IMR-90 (cell line): ENCODE measurements around the gene ADAMTS19. TPM values are rescaled to one million over a fixed set of nuclear protein-coding genes. Genes with fewer than 3 reads are reported as not detected.

ENCODE experiments used
- ATAC-seq: fragments of 200-7000 bp; cut with Tn5 transposase; 2 replicates; pipeline ENCODE4 v1.9.1; 2020; ENCODE audit warnings: low read depth, mild to moderate bottlenecking, moderate library complexity
- BruUV-seq: library from RNA; stranded (reverse); fragments of 400-500 nt; replicated peaks from 2 replicates; lab custom pipeline; 2021; lab: Mats Ljungman, UMichigan
- CTCF ChIA-PET: fragments of 300-600 bp; formaldehyde crosslinking; extraction: SDS; loops from one replicate; lab custom pipeline; 2021; ENCODE audit warnings: antibody characterized with exemption; lab: Yijun Ruan, JAX
- POLR2A ChIA-PET: fragments of 300-600 bp; sonication (Branson Sonifier 250); formaldehyde crosslinking; loops from one replicate; lab custom pipeline; 2022; ENCODE audit warnings: antibody characterized with exemption; ENCODE audit not compliant: unreplicated experiment; lab: Charles Lee
- DNase-seq: peaks from one replicate; pipeline ENCODE4 v3.0.0; 2013
- H2AFZ ChIP-seq: replicated peaks from 2 replicates; pipeline ENCODE3; 2013; ENCODE audit warnings: low read length, mild to moderate bottlenecking; ENCODE audit not compliant: poor library complexity
- H2AK5ac ChIP-seq: 2 replicates; pipeline ENCODE4 v1.6.1; 2013; ENCODE audit warnings: low read depth, low read length, inconsistent platforms
- H2AK9ac ChIP-seq: replicated peaks from 2 replicates; pipeline ENCODE3; 2013; ENCODE audit warnings: mild to moderate bottlenecking, low read depth, low read length, moderate library complexity; ENCODE audit not compliant: poor library complexity
- H2BK120ac ChIP-seq: 2 replicates; pipeline ENCODE4 v1.6.1; 2013; ENCODE audit warnings: low read depth, low read length, inconsistent platforms
- H2BK15ac ChIP-seq: 3 replicates; pipeline ENCODE4 v1.6.1; 2013; ENCODE audit warnings: low read depth, low read length, inconsistent platforms
- H2BK20ac ChIP-seq: 2 replicates; pipeline ENCODE4 v1.6.1; 2013; ENCODE audit warnings: low read depth, mild to moderate bottlenecking, inconsistent platforms, low read length, moderate library complexity
- H2BK5ac ChIP-seq: 2 replicates; pipeline ENCODE4 v1.6.1; 2013; ENCODE audit warnings: mild to moderate bottlenecking, low read depth, low read length, inconsistent platforms; ENCODE audit not compliant: poor library complexity, severe bottlenecking
- H3K14ac ChIP-seq: replicated peaks from 2 replicates; pipeline ENCODE4 v1.6.1; 2013; ENCODE audit warnings: low read depth, low read length, inconsistent platforms
- H3K18ac ChIP-seq: 2 replicates; pipeline ENCODE4 v1.6.1; 2013; ENCODE audit warnings: low read depth, low read length, control low read depth
- H3K23ac ChIP-seq: 2 replicates; pipeline ENCODE4 v1.6.1; 2013; ENCODE audit warnings: low read depth, low read length, inconsistent platforms
- H3K27ac ChIP-seq: 2 replicates; pipeline ENCODE4 v1.5.1; 2013; ENCODE audit warnings: mild to moderate bottlenecking, control low read depth, low read length; ENCODE audit not compliant: insufficient read depth
- H3K27me3 ChIP-seq: 2 replicates; pipeline ENCODE4 v1.6.1; 2013; ENCODE audit warnings: low read length; ENCODE audit not compliant: control insufficient read depth, insufficient read depth
- H3K36me3 ChIP-seq: 2 replicates; pipeline ENCODE4 v1.6.1; 2013; ENCODE audit warnings: low read length, mixed read lengths; ENCODE audit not compliant: control insufficient read depth, insufficient read depth
- H3K4ac ChIP-seq: 2 replicates; pipeline ENCODE4 v1.6.1; 2013; ENCODE audit warnings: low read depth, low read length, inconsistent platforms
- H3K4me1 ChIP-seq: 2 replicates; pipeline ENCODE4 v1.6.1; 2013; ENCODE audit warnings: low read length, mixed read lengths; ENCODE audit not compliant: control insufficient read depth, insufficient read depth
- H3K4me2 ChIP-seq: 2 replicates; pipeline ENCODE4 v1.6.1; 2013; ENCODE audit warnings: low read depth, mild to moderate bottlenecking, control low read depth, low read length, moderate library complexity
- H3K4me3 ChIP-seq: 2 replicates; pipeline ENCODE4 v1.5.1; 2013; ENCODE audit warnings: low read depth, mild to moderate bottlenecking, control low read depth, low read length, moderate library complexity; ENCODE audit not compliant: insufficient read depth
- H3K56ac ChIP-seq: 2 replicates; pipeline ENCODE4 v1.6.1; 2013; ENCODE audit warnings: low read length, inconsistent platforms; ENCODE audit not compliant: insufficient read depth; ENCODE audit errors: extremely low read depth
- H3K79me1 ChIP-seq, 2 experiments: 2 replicates each; pipeline ENCODE4 v1.6.1; 2013; ENCODE audit warnings: low read length in 2 of 2, inconsistent platforms in 1 of 2, low read depth in 1 of 2
- H3K9ac ChIP-seq: 2 replicates; pipeline ENCODE4 v1.6.1; 2013; ENCODE audit warnings: low read depth, low read length, control low read depth
- H3K9me1 ChIP-seq: 2 replicates; pipeline ENCODE4 v1.6.1; 2013; ENCODE audit warnings: low read length, inconsistent platforms; ENCODE audit not compliant: insufficient read depth
- H3K9me3 ChIP-seq: 2 replicates; pipeline ENCODE4 v1.6.1; 2013; ENCODE audit warnings: low read length; ENCODE audit not compliant: control insufficient read depth, insufficient read depth
- H4K20me1 ChIP-seq: 2 replicates; pipeline ENCODE4 v1.6.1; 2013; ENCODE audit warnings: low read length, inconsistent platforms; ENCODE audit not compliant: insufficient read depth
- H4K5ac ChIP-seq: 2 replicates; pipeline ENCODE4 v1.6.1; 2013; ENCODE audit warnings: mild to moderate bottlenecking, low read depth, low read length, control low read depth
- H4K8ac ChIP-seq, 2 experiments: 2 replicates each; pipeline ENCODE4 v1.6.1; 2013; ENCODE audit warnings: low read depth in 2 of 2, low read length in 2 of 2, control low read depth in 1 of 2, inconsistent platforms in 1 of 2
- H4K91ac ChIP-seq: 2 replicates; pipeline ENCODE4 v1.6.1; 2013; ENCODE audit warnings: low read depth, low read length, inconsistent platforms; ENCODE audit not compliant: insufficient read depth
- BHLHE40 ChIP-seq: fragments of 150-350 bp; IDR thresholded peaks from 2 replicates; pipeline ENCODE4 v1.6.1; 2016; ENCODE audit warnings: mild to moderate bottlenecking, low read depth, low read length
- CEBPB ChIP-seq: IDR thresholded peaks from 2 replicates; pipeline ENCODE4 v1.6.1; 2012; ENCODE audit warnings: low read depth, low read length, improper control_type of control experiment
- CHD1 ChIP-seq: IDR thresholded peaks from 2 replicates; pipeline ENCODE4 v1.6.1; 2012; ENCODE audit warnings: low read depth, low read length, improper control_type of control experiment
- CTCF ChIP-seq: conservative IDR thresholded peaks from 2 replicates; pipeline ENCODE4 v1.5.1; 2012; ENCODE audit warnings: mild to moderate bottlenecking, low read depth, low read length, improper control_type of control experiment
- FOS ChIP-seq: fragments of 150-350 bp; IDR thresholded peaks from 2 replicates; pipeline ENCODE4 v1.6.1; 2016; ENCODE audit warnings: low read depth, low read length
- MAFK ChIP-seq: IDR thresholded peaks from 2 replicates; pipeline ENCODE4 v1.6.1; 2012; ENCODE audit warnings: low read depth, low read length, improper control_type of control experiment
- RCOR1 ChIP-seq: IDR thresholded peaks from 2 replicates; pipeline ENCODE4 v1.6.1; 2012; ENCODE audit warnings: mild to moderate bottlenecking, low read length, improper control_type of control experiment; ENCODE audit not compliant: insufficient replicate concordance
- RFX5 ChIP-seq: IDR thresholded peaks from 2 replicates; pipeline ENCODE4 v1.8.0; 2012; ENCODE audit warnings: low read depth, mild to moderate bottlenecking, low read length, moderate library complexity
- WGBS, 2 experiments: methylation state at CpG; one replicate each; pipeline versions ENCODE4 v1.1.5 to v1.1.7; 2013; ENCODE audit warnings: missing lambda C conversion rate in 2 of 2; ENCODE audit not compliant: insufficient read length in 1 of 2; ENCODE audit errors: extremely low coverage in 2 of 2; 5-methylcytosine and 5-hydroxymethylcytosine counted together
- dilution Hi-C: fragments of 300-500 bp; cut with HindIII; formaldehyde crosslinking; loops from one replicate; pipeline ENCODE4 v1.14.3; 2018; ENCODE audit warnings: low sequenced_read_pairs; ENCODE audit not compliant: unreplicated experiment
- in situ Hi-C: fragments of 300-500 bp; cut with MboI; formaldehyde crosslinking; loops from 3 replicates; pipeline ENCODE4 v1.14.3; 2019; ENCODE audit warnings: low sequenced_read_pairs, inconsistent platforms, mixed read lengths
- intact Hi-C: fragments of 100-400 bp; cut with micrococcal nuclease; formaldehyde crosslinking; loops from 2 replicates; pipeline ENCODE4 v1.10.0; 2022
- polyA plus RNA-seq, 3 experiments: library from polyadenylated mRNA; depleted of rRNA; stranded (reverse); fragments of >200 nt; gene quantifications; 2 replicates each; pipeline ENCODE4 v1.2.3, GENCODE V29; 2012; ENCODE audit warnings: low replicate concordance in 1 of 3
- total RNA-seq: library from RNA; depleted of rRNA; stranded (reverse); fragments of >200 nt; gene quantifications from 2 replicates; pipeline ENCODE4 v1.2.3, GENCODE V29; 2012
- TF ChIP-seq, protein P1 (sequence below): fragments of 150-350 bp; IDR thresholded peaks from 2 replicates; pipeline ENCODE4 v1.6.1; 2016; ENCODE audit warnings: low read depth, mild to moderate bottlenecking, low read length, moderate library complexity, borderline replicate concordance

Gene ADAMTS19
- total and polyA plus RNA-seq, 2 of the 4 experiments (the other 2 are of a cell fraction) = under 0.01 to 0.17 TPM

DNA sequence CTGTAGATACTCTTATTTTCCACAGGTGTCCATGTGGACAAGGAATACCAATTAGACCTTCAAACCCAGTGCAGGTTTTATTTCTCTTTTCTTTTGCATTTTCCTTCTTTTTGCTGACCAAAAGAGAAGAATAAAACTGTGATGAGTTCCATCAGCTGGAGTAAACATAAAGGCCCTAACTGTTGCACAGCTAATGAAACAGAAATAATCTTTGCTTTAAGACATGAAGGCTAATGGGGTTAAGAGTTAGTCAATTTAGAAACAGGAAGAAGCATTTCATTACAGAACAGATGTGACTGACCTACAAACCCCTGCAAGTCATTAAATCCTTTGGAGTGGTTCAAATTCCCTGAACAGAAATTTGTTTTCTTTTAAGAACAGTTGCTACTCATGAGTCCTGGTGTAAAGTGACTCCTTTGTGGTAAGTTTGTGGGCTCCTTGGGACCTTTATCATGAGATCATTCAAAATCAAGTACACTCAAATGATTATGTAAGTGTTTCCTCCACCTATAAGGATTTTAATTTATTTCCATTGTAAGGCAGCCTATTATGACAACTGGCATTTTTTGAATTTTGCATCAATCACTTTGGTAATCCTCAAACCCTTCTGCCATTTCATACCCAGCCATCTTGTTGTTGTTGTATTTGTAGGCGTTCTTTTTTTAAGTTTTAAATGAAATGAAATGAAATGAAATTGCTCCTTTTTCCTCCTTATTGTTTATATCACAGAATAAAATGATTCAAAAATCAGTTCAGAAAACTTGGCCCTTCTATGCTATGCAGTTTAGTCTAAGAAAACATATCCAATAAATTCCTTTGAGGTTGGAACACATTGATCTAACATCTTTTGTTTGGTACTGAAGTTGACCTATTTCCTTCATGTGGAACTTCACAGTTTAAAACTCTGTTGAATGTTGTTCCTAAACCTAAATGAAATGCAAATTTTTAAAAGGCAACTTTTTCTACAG, 289.1 kb downstream of the ADAMTS19 start (continued):
- no peak for TF ChIP-seq CTCF

- no peak overlapping the region for H2AK9ac ChIP-seq
- intact Hi-C loops = no loop called here
- CTCF ChIA-PET = no interaction called here
- H3K56ac ChIP-seq = no peak overlapping the region
- H3K4me1 ChIP-seq = no peaks in the 10 kb centered on the region
- DNase-seq = no peak
- no peak overlapping the region for H2BK120ac ChIP-seq
- no peak overlapping the region for H3K4me3 ChIP-seq
- no peak overlapping the region for H4K5ac ChIP-seq
- no peak overlapping the region for H2AK5ac ChIP-seq
- no peaks in the 10 kb centered on the region for H3K36me3 ChIP-seq
- H3K4me2 ChIP-seq = no peak overlapping the region
- H2BK5ac ChIP-seq = no peak overlapping the region
- H4K20me1 ChIP-seq = no peaks in the 10 kb centered on the region
- WGBS, 2 experiments = no CpG with 5 or more reads among the region's 1 CpG
- H3K27ac ChIP-seq = no peak overlapping the region
- H3K23ac ChIP-seq = no peak overlapping the region
- no TSS peak for BruUV-seq
- no peaks in the 10 kb centered on the region for H3K9me3 ChIP-seq
- H4K91ac ChIP-seq = no peak overlapping the region
- no peak overlapping the region for H3K9ac ChIP-seq
- ATAC-seq = no peak
- no peak overlapping the region for H2AFZ ChIP-seq
- H2BK15ac ChIP-seq = no peak overlapping the region
- H3K79me1 ChIP-seq = no peaks in the 10 kb centered on the region
- dilution Hi-C loops = no loop called here
- in situ Hi-C loops = no loop called here
- no peak overlapping the region for H3K18ac ChIP-seq
- no peak overlapping the region for H2BK20ac ChIP-seq
- H3K14ac ChIP-seq = no peak overlapping the region
- POLR2A ChIA-PET = no interaction called here
- no peaks in the 10 kb centered on the region for H3K27me3 ChIP-seq
- H3K9me1 ChIP-seq = no peaks in the 10 kb centered on the region
- no peak overlapping the region for H4K8ac ChIP-seq
- H3K4ac ChIP-seq = no peak overlapping the region
- no peak for TF ChIP-seq BHLHE40
- no peak for TF ChIP-seq RCOR1
- TF ChIP-seq CEBPB = no peak
- no peak for TF ChIP-seq RFX5
- TF ChIP-seq, protein P1, sequence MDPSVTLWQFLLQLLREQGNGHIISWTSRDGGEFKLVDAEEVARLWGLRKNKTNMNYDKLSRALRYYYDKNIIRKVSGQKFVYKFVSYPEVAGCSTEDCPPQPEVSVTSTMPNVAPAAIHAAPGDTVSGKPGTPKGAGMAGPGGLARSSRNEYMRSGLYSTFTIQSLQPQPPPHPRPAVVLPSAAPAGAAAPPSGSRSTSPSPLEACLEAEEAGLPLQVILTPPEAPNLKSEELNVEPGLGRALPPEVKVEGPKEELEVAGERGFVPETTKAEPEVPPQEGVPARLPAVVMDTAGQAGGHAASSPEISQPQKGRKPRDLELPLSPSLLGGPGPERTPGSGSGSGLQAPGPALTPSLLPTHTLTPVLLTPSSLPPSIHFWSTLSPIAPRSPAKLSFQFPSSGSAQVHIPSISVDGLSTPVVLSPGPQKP = no peak
- TF ChIP-seq MAFK = no peak
- no peak for TF ChIP-seq CTCF
- TF ChIP-seq CHD1 = no peak
- no peak for TF ChIP-seq FOS
Observed at GRCh38 chr5:129760636-129761325, 300.7 kb downstream of the ADAMTS19 start.
